ENCODE data around the gene CERK.
"Not testable (repeated sequence)": the region's sequence is repeated elsewhere in the genome, so short reads cannot be mapped to it uniquely, and the experiment has no call there.

Gene CERK

GRCh38 chr22:46657996-46658947 is 79.8 kb downstream of the CERK start:
- DNase-seq: no peak

GRCh38 chr22:46657655-46657953 is 80.4 kb downstream of the CERK start:
- no peak for DNase-seq

- DNase-seq: no peak
These were observed 81.0 kb downstream of the CERK start for GRCh38 chr22:46656856-46657654.

GRCh38 chr22:46655861-46656608 is 82.0 kb downstream of the CERK start:
- DNase-seq: no peak

GRCh38 chr22:46654927-46655595 is 83.0 kb downstream of the CERK start:
- DNase-seq: no peak

- no peak for DNase-seq
These were observed 83.6 kb downstream of the CERK start for GRCh38 chr22:46654426-46654825.

GRCh38 chr22:46653596-46653995 is 84.5 kb downstream of the CERK start:
- DNase-seq: no peak

- no peak for DNase-seq
These were observed 85.2 kb downstream of the CERK start for GRCh38 chr22:46652847-46653331.

GRCh38 chr22:46652081-46652846 is 85.8 kb downstream of the CERK start:
- no peak for DNase-seq

- DNase-seq: no peak
These were observed 86.7 kb downstream of the CERK start for GRCh38 chr22:46651316-46651715.

GRCh38 chr22:46650078-46650810 is 87.8 kb downstream of the CERK start:
- DNase-seq: no peak

- DNase-seq: no peak
These were observed 88.6 kb downstream of the CERK start for GRCh38 chr22:46649141-46650077.

- not testable (repeated sequence) for DNase-seq
These were observed 89.7 kb downstream of the CERK start for GRCh38 chr22:46648225-46648820.

- DNase-seq: no peak
These were observed 91.4 kb downstream of the CERK start for GRCh38 chr22:46646531-46647215.

- DNase-seq: not testable (repeated sequence)
These were observed 95.1 kb downstream of the CERK start for GRCh38 chr22:46642840-46643480.

GRCh38 chr22:46641811-46642266 is 96.2 kb downstream of the CERK start:
- no peak for DNase-seq

GRCh38 chr22:46640293-46641055 is 97.6 kb downstream of the CERK start:
- DNase-seq: no peak

All from bone marrow (tissue), 2 donors.